ENCODE results near the gene GFRA4. TPM values are rescaled to one million over a fixed set of nuclear protein-coding genes. Genes with fewer than 3 reads are reported as not detected.

Gene GFRA4
- total and polyA plus RNA-seq, 2 donors (not counting 1 experiment from before 2014, with no cell fraction given), result not detected

GRCh38 chr20:3628502-3629314, 34.5 kb downstream of the GFRA4 start:
- H3K36me3 ChIP-seq (replicated peaks in 1 of 2; ENCODE audit: control extremely low read depth in 1 of 2, control insufficient read depth in 1 of 2, extremely low read depth in 1 of 2, insufficient read depth in 2 of 2, low read length in 1 of 2), result peaks cover 2 to 8% of the 10 kb centered on the region in 2 experiments
- ATAC-seq (ENCODE audit: low read depth), result no peak
- H3K4me2 ChIP-seq (replicated peaks; ENCODE audit: low read depth, low read length, poor library complexity, severe bottlenecking), result no peak overlapping the region
- Mint-ChIP-seq H3K27me3 (no peaks in the 10 kb centered on the region), H3K4me1 (no peaks in the 10 kb centered on the region), H3K9me3 (ENCODE audit: insufficient read depth) (no peaks in the 10 kb centered on the region), H3K4me3 (no peak overlapping the region), H3K27ac (no peak overlapping the region)
- no peak for DNase-seq
- TF ChIP-seq EZH2 (IDR thresholded peaks at IDR 0.05; ENCODE audit: borderline replicate concordance, insufficient read depth, low read depth, low read length, poor library complexity, severe bottlenecking), result no peak
- no peak for TF ChIP-seq CTCF (IDR thresholded peaks at IDR 0.05)
- H3K4me1 ChIP-seq (ENCODE audit: control insufficient read depth in 2 of 2, insufficient read depth in 2 of 2, low read length in 2 of 2), result no peaks in the 10 kb centered on the region
- CTCF ChIA-PET, result no interaction called here
- H2AFZ ChIP-seq (ENCODE audit: insufficient read depth, low read depth, low read length, poor library complexity, severe bottlenecking), result no peak overlapping the region
- intact Hi-C loops (cut with micrococcal nuclease), result no loop called here
- POLR2A ChIA-PET, result no interaction called here
- H3K27me3 ChIP-seq (replicated peaks in 1 of 4; ENCODE audit: control extremely low read depth in 1 of 4, control insufficient read depth in 3 of 4, insufficient read depth in 4 of 4, low read length in 3 of 4), result no peaks in the 10 kb centered on the region
- no peak overlapping the region for H3K9ac ChIP-seq (ENCODE audit: low read length)
- 91% methylated on average over 13 of the region's 16 CpGs for WGBS (ENCODE audit: insufficient coverage)
- no peak overlapping the region for H3K4me3 ChIP-seq (ENCODE audit: control extremely low read depth in 1 of 5, extremely low read depth in 1 of 5, insufficient read depth in 1 of 5, low read depth in 2 of 5, low read length in 4 of 5)
- no peaks in the 10 kb centered on the region for H3K9me3 ChIP-seq (ENCODE audit: control extremely low read depth in 1 of 3, control insufficient read depth in 2 of 3, insufficient read depth in 1 of 3, low read length in 2 of 3)
- no peak overlapping the region for H3K27ac ChIP-seq (ENCODE audit: low read length in 2 of 2)
- H3K79me2 ChIP-seq (ENCODE audit: control insufficient read depth, insufficient read depth, low read length), result no peaks in the 10 kb centered on the region
- H4K20me1 ChIP-seq (ENCODE audit: control insufficient read depth, insufficient read depth, low read length, poor library complexity, severe bottlenecking), result no peaks in the 10 kb centered on the region

- Histone ChIP-seq H3K4me1 (ENCODE audit: control insufficient read depth in 2 of 2, insufficient read depth in 2 of 2, low read length in 2 of 2) (no peaks in the 10 kb centered on the region), H2AFZ (ENCODE audit: insufficient read depth, low read depth, low read length, poor library complexity, severe bottlenecking) (no peak overlapping the region), H3K9me3 (ENCODE audit: control extremely low read depth in 1 of 3, control insufficient read depth in 2 of 3, insufficient read depth in 1 of 3, low read length in 2 of 3) (no peaks in the 10 kb centered on the region), H3K9ac (ENCODE audit: low read length) (no peak overlapping the region), H3K4me2 (replicated peaks; ENCODE audit: low read depth, low read length, poor library complexity, severe bottlenecking) (no peak overlapping the region), H3K4me3 (ENCODE audit: control extremely low read depth in 1 of 5, extremely low read depth in 1 of 5, insufficient read depth in 1 of 5, low read depth in 2 of 5, low read length in 4 of 5) (no peak overlapping the region), H4K20me1 (ENCODE audit: control insufficient read depth, insufficient read depth, low read length, poor library complexity, severe bottlenecking) (no peaks in the 10 kb centered on the region), H3K79me2 (ENCODE audit: control insufficient read depth, insufficient read depth, low read length) (no peaks in the 10 kb centered on the region), H3K27ac (ENCODE audit: low read length in 2 of 2) (no peak overlapping the region), H3K27me3 (replicated peaks in 1 of 4; ENCODE audit: control extremely low read depth in 1 of 4, control insufficient read depth in 3 of 4, insufficient read depth in 4 of 4, low read length in 3 of 4) (no peaks in the 10 kb centered on the region), H3K36me3 (replicated peaks in 1 of 2; ENCODE audit: control extremely low read depth in 1 of 2, control insufficient read depth in 1 of 2, extremely low read depth in 1 of 2, insufficient read depth in 2 of 2, low read length in 1 of 2) (peaks cover 2 to 8% of the 10 kb centered on the region in 2 experiments)
- TF ChIP-seq CTCF (IDR thresholded peaks at IDR 0.05) (no peak), EZH2 (IDR thresholded peaks at IDR 0.05; ENCODE audit: borderline replicate concordance, insufficient read depth, low read depth, low read length, poor library complexity, severe bottlenecking) (no peak)
- no peak overlapping the region for H3K4me3 Mint-ChIP-seq
- no peaks in the 10 kb centered on the region for H3K9me3 Mint-ChIP-seq (ENCODE audit: insufficient read depth)
- WGBS (ENCODE audit: insufficient coverage), result no CpG with 5 or more reads among the region's 2 CpGs
- ChIA-PET POLR2A (no interaction called here), CTCF (no interaction called here)
- intact Hi-C loops (cut with micrococcal nuclease), result no loop called here
- no peak for DNase-seq
- ATAC-seq (ENCODE audit: low read depth), result no peak
- H3K27me3 Mint-ChIP-seq, result no peaks in the 10 kb centered on the region
- H3K4me1 Mint-ChIP-seq, result no peaks in the 10 kb centered on the region
- no peak overlapping the region for H3K27ac Mint-ChIP-seq
Measured at GRCh38 chr20:3627476-3627875, 35.7 kb downstream of the GFRA4 start.

All from B cell (primary cell).